T-helper 2 cell (primary cell): ENCODE results near the gene CALN1.
"Not testable (repeated sequence)": the region's sequence is repeated elsewhere in the genome, so short reads cannot be mapped to it uniquely, and the experiment has no call there.

Experiments used
- DNase-seq, 5 experiments: peaks; one replicate each; pipeline versions ENCODE4 v3.0.0 to v3.0.0-alpha.2; 2012 to 2022

The CALN1 gene

GRCh38 chr7:72080865-72081510 is 331.1 kb downstream of the CALN1 start:
- no peak for DNase-seq

- DNase-seq, result no peak
Measured at GRCh38 chr7:72080341-72080766, 331.8 kb downstream of the CALN1 start.

- no peak for DNase-seq
Measured at GRCh38 chr7:72078856-72079255, 333.3 kb downstream of the CALN1 start.

GRCh38 chr7:72078301-72078700 is 333.8 kb downstream of the CALN1 start:
- DNase-seq, result no peak

- no peak for DNase-seq
Measured at GRCh38 chr7:72077786-72078185, 334.4 kb downstream of the CALN1 start.

GRCh38 chr7:72072901-72073300 is 339.2 kb downstream of the CALN1 start:
- DNase-seq, result no peak

- no peak for DNase-seq
Measured at GRCh38 chr7:72069263-72069662, 342.9 kb downstream of the CALN1 start.

- not testable (repeated sequence) for DNase-seq
Measured at GRCh38 chr7:72065764-72066163, 346.4 kb downstream of the CALN1 start.

- DNase-seq, result no peak
Measured at GRCh38 chr7:72064916-72065315, 347.2 kb downstream of the CALN1 start.

GRCh38 chr7:72063330-72063729 is 348.8 kb downstream of the CALN1 start:
- no peak for DNase-seq

GRCh38 chr7:72062666-72063065 is 349.5 kb downstream of the CALN1 start:
- DNase-seq, result no peak

- DNase-seq, result no peak
Measured at GRCh38 chr7:72059925-72060324, 352.2 kb downstream of the CALN1 start.

- DNase-seq, result no peak
Measured at GRCh38 chr7:72058579-72058978, 353.6 kb downstream of the CALN1 start.

- no peak for DNase-seq
Measured at GRCh38 chr7:72057796-72058195, 354.3 kb downstream of the CALN1 start.

GRCh38 chr7:72057231-72057630 is 354.9 kb downstream of the CALN1 start:
- no peak for DNase-seq

- DNase-seq, result no peak
Measured at GRCh38 chr7:72055426-72055825, 356.7 kb downstream of the CALN1 start.

GRCh38 chr7:72053292-72053691 is 358.8 kb downstream of the CALN1 start:
- no peak for DNase-seq

GRCh38 chr7:72048420-72048819 is 363.7 kb downstream of the CALN1 start:
- DNase-seq, result no peak

GRCh38 chr7:72042855-72043254 is 369.3 kb downstream of the CALN1 start:
- no peak for DNase-seq

GRCh38 chr7:72040641-72041040 is 371.5 kb downstream of the CALN1 start:
- DNase-seq, result no peak

- DNase-seq, result no peak
Measured at GRCh38 chr7:72039460-72039859, 372.7 kb downstream of the CALN1 start.

- DNase-seq, result no peak
Measured at GRCh38 chr7:72038022-72038732, 374.0 kb downstream of the CALN1 start.

GRCh38 chr7:72037516-72037915 is 374.6 kb downstream of the CALN1 start:
- no peak for DNase-seq

- DNase-seq, result no peak
Measured at GRCh38 chr7:72035266-72035665, 376.9 kb downstream of the CALN1 start.

GRCh38 chr7:72032934-72033333 is 379.2 kb downstream of the CALN1 start:
- no peak for DNase-seq
